HG03520 (cell line): ENCODE data around the gene TBC1D12.

Source experiments
- ATAC-seq: cut with Tn5 transposase; IDR thresholded peaks from one replicate; pipeline ENCODE4 v1.9.1; 2021; ENCODE audit warnings: mild to moderate bottlenecking, moderate library complexity; ENCODE audit not compliant: unreplicated experiment

Gene TBC1D12

GRCh38 chr10:94405406-94405805 lies 3.1 kb downstream of the TBC1D12 start:
- no peak for ATAC-seq

GRCh38 chr10:94407668-94408067 lies 5.3 kb downstream of the TBC1D12 start:
- no peak for ATAC-seq

- no peak for ATAC-seq
Measured at GRCh38 chr10:94409021-94409657, 6.8 kb downstream of the TBC1D12 start.

- ATAC-seq = no peak
Measured at GRCh38 chr10:94411304-94411703, 9.0 kb downstream of the TBC1D12 start.

GRCh38 chr10:94412449-94412848 lies 10.1 kb downstream of the TBC1D12 start:
- ATAC-seq = no peak

- no peak for ATAC-seq
Measured at GRCh38 chr10:94413361-94413760, 11.0 kb downstream of the TBC1D12 start.

GRCh38 chr10:94416896-94417295 lies 14.6 kb downstream of the TBC1D12 start:
- no peak for ATAC-seq

GRCh38 chr10:94417321-94417720 lies 15.0 kb downstream of the TBC1D12 start:
- no peak for ATAC-seq

- no peak for ATAC-seq
Measured at GRCh38 chr10:94420516-94420915, 18.2 kb downstream of the TBC1D12 start.

- ATAC-seq = no peak
Measured at GRCh38 chr10:94420998-94421528, 18.7 kb downstream of the TBC1D12 start.

GRCh38 chr10:94423627-94424026 lies 21.3 kb downstream of the TBC1D12 start:
- no peak for ATAC-seq

- no peak for ATAC-seq
Measured at GRCh38 chr10:94424714-94425337, 22.5 kb downstream of the TBC1D12 start.

GRCh38 chr10:94425942-94426341 lies 23.6 kb downstream of the TBC1D12 start:
- ATAC-seq = no peak

- no peak for ATAC-seq
Measured at GRCh38 chr10:94427166-94427565, 24.8 kb downstream of the TBC1D12 start.

- ATAC-seq = no peak
Measured at GRCh38 chr10:94428766-94429707, 26.7 kb downstream of the TBC1D12 start.

GRCh38 chr10:94430701-94431100 lies 28.4 kb downstream of the TBC1D12 start:
- no peak for ATAC-seq

- no peak for ATAC-seq
Measured at GRCh38 chr10:94432443-94432842, 30.1 kb downstream of the TBC1D12 start.

- no peak for ATAC-seq
Measured at GRCh38 chr10:94439275-94439861, 37.0 kb downstream of the TBC1D12 start.

GRCh38 chr10:94440096-94440495 lies 37.8 kb downstream of the TBC1D12 start:
- ATAC-seq = no peak

GRCh38 chr10:94443047-94443446 lies 40.7 kb downstream of the TBC1D12 start:
- no peak for ATAC-seq

GRCh38 chr10:94443549-94443948 lies 41.2 kb downstream of the TBC1D12 start:
- no peak for ATAC-seq
